HG02870 (cell line): ENCODE results near the gene DLK2.
"Not testable (repeated sequence)": the region's sequence is repeated elsewhere in the genome, so short reads cannot be mapped to it uniquely, and the experiment has no call there.

Experiments
- ATAC-seq: cut with Tn5 transposase; IDR thresholded peaks from one replicate; pipeline ENCODE4 v1.9.1; 2021; ENCODE audit warnings: mild to moderate bottlenecking, moderate library complexity; ENCODE audit not compliant: unreplicated experiment

The DLK2 gene

GRCh38 chr6:43455531-43456428 is at the start of gene DLK2:
Gene DLK2 (minus strand): TSS chr6:43455548. CDS start chr6:43454825, 723 bp downstream.
- ATAC-seq, result no peak

DNA sequence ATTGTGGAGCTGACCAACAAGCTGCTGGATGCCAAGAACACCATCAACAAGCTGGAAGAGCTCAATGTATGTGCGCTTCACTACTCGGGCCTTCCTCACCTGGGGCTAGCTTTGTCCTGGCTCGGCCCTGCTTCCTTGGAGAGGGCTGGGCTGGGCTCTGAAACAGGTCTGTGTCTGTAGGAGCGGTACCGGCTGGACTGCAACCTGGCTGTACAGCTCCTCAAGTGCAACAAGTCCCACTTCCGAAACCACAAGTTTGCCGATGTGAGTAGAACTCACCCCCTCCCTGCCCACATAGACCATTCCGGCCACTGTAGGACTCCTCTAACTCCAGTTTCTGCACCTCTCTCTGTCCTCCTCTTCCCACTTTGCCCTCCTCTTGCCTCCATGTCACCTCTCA is 48.1 kb upstream of the DLK2 start:
- no peak for ATAC-seq

DNA sequence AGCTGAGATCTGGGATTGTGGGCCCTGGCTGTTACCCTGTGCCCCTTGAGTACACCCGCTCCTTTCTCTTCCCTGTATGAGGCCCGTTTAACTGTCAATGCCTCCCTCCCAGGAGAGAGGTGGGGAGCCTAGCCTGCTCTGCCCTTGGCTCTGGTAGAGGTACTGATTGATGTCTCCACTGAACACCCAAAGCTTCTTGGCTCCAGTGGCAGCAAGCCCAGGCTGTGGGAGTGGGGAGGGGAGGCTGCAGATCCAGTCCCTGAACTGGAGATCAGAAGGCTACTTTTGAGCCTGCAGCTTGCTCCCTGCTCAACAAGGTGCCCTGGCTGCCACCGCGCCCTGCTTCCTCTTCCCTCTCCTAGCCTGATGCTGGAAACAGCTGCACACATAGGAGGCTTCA is 47.3 kb upstream of the DLK2 start:
- no peak for ATAC-seq

- ATAC-seq, result no peak
These were observed 45.6 kb upstream of the DLK2 start for GRCh38 chr6:43500921-43501320.

GRCh38 chr6:43499028-43499815 is 43.9 kb upstream of the DLK2 start:
- ATAC-seq, result no peak

GRCh38 chr6:43498291-43498690 is 42.9 kb upstream of the DLK2 start:
- not testable (repeated sequence) for ATAC-seq

- ATAC-seq, result no peak
These were observed 42.3 kb upstream of the DLK2 start for GRCh38 chr6:43497689-43498088.

GRCh38 chr6:43497129-43497396 is 41.7 kb upstream of the DLK2 start:
- ATAC-seq, result no peak

DNA sequence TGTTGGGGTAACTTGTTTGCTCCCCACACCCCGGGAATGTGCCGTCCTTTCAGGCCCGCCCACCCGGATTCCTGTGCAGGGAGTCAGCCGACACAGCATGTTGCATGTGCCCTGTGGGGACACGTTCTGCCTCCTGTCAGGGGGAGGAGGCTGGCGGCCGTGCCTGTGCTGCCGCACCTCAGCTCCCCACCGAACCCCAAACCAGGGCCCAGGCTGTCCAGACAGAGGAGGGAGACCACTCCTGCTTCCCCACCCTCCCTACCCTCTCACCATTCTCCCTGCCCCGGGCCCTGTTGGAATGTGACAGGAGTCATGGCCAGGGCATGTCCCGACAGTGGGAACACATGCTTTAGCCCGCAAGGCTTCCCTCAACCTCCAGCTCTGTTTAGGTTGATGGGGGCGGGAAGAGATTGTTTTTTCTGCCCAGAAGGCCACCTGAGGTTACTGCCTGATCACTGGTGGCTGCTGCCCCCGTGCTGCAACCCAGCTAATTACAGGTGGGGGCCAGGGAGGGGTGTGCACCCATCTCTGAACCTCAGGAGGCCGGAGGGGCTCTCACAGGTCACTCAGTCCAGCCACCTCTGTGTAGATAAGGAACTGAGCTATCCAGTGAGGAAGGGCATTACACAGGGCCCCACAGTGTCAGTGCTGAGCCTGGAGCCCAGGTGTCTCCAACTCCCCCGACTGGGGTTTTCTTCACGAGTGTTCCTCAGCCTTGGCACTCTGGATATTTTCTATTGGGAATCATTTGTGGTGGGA is 41.2 kb upstream of the DLK2 start:
- ATAC-seq, result no peak

DNA sequence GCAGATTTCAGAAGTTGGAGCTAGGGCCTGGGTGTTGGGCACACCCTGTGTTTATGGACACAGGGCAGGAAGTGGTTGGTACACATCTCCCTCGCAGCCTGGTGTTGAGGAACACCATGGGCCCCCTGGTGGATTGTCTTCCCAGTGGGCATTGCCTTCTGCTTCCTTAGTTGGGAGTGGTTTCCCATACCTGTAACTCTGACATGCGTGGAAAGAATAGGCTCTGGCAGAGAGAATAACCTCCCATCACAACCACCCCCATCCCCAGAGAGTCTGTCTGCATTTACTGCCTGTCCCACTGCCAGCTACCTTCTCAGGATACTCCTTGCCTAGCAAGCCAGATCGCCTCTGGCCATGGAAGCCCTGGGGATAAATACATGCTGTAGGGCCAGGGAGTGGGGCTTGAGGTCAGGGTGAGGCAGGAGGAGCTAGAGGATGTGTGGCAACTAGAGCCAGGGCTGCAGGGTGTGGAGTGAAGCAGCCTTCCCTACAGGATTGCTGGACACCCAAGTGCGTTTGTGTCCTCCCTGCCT is 40.1 kb upstream of the DLK2 start:
- ATAC-seq, result no peak

DNA sequence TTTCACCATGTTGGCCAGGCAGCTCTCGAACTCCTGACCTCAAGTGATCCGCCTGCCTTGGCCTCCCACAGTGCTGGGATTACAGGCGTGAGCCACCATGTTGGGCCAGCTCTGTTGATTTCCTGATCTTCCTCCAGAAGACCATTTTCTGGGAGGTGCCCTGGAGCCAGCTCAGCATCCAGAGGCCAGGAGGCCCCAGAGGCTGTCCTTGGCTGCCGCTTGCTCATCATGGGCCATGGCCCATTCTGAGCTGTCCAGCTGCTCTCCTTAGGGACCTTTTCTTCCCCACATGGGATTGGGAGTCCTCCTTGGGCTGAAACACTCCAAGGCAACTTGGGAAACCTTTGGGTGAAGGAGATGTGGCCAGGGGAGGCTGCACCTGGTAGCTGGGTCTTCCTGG is 39.4 kb upstream of the DLK2 start:
- no peak for ATAC-seq

DNA sequence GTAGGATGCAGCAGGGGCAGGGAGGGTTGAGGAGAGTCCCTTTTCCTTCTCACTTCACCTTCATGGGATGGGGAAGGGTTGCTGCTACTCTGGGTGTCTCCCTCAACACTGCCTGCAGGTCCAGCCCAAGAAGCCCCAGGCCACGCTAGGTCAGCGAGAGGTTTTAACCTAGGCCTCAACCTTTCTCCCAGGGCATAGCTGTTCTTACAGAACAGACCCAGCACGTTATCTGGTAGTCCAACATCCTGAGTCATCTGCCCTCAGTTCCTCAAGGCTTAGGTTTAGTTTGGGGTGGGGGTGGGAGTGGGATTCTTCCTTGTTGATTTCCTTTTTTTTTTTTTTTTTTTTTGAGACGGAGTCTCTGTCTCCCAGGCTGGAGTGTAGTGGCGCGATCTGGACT is 39.0 kb upstream of the DLK2 start:
- ATAC-seq, result no peak

GRCh38 chr6:43493833-43494232 is 38.5 kb upstream of the DLK2 start:
- no peak for ATAC-seq

- ATAC-seq, result no peak
These were observed 37.9 kb upstream of the DLK2 start for GRCh38 chr6:43493230-43493629.

DNA sequence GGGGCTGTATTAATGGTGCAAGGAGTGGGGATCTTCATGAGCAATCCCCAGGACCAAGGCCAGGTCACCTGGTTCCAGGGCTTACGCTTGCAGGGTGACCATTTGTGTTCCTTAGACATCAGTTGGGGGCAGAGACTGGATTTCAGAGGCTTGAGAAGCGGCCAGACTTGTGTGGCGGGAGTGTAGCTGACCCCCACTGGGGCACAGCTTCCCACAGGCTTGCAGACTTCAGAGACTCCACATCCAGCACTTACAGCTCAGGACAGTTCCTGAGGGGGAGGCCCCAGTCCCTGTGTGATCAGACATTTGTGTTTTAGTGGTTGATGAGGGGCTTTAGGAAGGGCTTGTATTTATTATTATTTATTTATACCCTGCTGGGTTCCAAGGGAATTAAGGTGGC is 37.3 kb upstream of the DLK2 start:
- ATAC-seq, result no peak

- ATAC-seq, result no peak
These were observed 36.7 kb upstream of the DLK2 start for GRCh38 chr6:43491750-43492661.

DNA sequence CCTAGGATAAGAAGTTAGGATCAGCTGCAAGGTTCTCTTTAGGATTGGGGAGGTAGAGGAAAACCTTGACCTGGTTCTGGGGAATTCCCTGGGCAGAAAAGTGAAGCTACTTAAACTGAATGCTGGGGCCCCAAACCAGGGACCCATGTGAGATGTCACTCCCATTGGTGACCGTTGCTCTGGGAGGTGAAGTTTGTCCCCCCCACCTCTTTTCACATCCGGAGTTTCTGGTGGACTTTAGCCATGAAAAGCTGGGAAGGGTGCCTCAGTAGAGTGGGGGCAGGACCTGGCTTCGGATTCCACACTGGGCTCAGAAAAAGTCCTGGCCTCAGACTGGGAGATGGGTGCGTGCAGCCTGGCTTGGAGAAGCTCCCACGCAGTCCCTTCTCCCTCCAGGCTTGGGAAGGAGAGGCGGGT is 35.2 kb upstream of the DLK2 start:
- ATAC-seq, result no peak

GRCh38 chr6:43489277-43490072 is 34.1 kb upstream of the DLK2 start:
- no peak for ATAC-seq

DNA sequence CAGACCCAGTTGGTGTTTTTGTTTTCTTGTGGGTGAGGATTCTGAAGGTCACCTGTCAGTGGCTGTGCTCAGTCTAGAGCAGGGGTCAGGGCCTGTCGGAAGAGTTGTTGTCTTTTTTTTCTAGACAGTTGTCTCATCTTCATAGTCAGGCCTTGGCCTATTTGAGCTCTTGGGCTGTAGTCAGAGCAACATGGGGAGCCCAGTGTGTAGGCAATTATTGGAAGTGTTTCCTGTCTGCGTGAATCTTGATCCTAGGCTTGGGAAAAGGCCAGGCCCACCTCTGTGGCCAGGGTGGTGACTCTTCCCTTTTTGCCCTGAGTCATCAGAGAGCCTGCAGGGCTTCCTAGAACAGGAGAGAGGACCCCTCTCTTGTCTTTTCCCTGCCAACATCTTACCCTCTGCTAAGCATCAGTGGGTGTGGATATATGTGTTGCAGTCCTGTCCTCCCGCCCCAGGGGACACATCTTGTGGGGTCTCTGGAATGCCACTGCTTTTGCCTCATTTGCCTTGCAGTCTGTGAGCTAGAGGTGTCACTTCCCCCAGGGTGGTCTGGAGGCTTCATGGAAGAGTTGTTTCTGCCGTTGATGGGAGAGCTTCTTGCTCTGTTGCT is 33.4 kb upstream of the DLK2 start:
- ATAC-seq, result no peak
